T-cell (primary cell): Measurements from ENCODE around the gene CEP20. TPM values are rescaled to one million over a fixed set of nuclear protein-coding genes. Genes with fewer than 3 reads are reported as not detected.

Experiments used
- ATAC-seq, 4 experiments: fragments of 200-7000 bp in 3 of 4; fragments of 150-1000 bp in 1 of 4; cut with Tn5 transposase; replicated peaks in 1 of 4; 1 replicate in 3 of 4; 2 replicates in 1 of 4; pipeline ENCODE4 v1.10.0; 2021; ENCODE audit warnings: moderate library complexity in 3 of 4, mild to moderate bottlenecking in 2 of 4, moderate number of reproducible peaks in 1 of 4
- CTCF ChIA-PET, 2 donors: fragments of 300-600 bp; sonication (Branson Sonifier 250); formaldehyde crosslinking; loops; one replicate each; lab custom pipeline; 2022; ENCODE audit warnings: antibody characterized with exemption in 2 of 2; lab: Charles Lee
- POLR2A ChIA-PET, 2 donors: fragments of 300-600 bp; sonication (Branson Sonifier 250); formaldehyde crosslinking; loops; one replicate each; lab custom pipeline; 2022; ENCODE audit warnings: antibody characterized with exemption in 2 of 2; lab: Charles Lee
- DNase-seq, 35 experiments: peaks; one replicate each; pipeline versions ENCODE4 v3.0.0 to v3.0.0-alpha.2; 2013 to 2023
- H3K27ac ChIP-seq: one replicate; pipeline ENCODE4 v1.5.1; 2013; ENCODE audit warnings: low read length
- H3K27me3 ChIP-seq, 2 experiments: replicated peaks in 1 of 2; 1 replicate in 1 of 2; 2 replicates in 1 of 2; pipeline versions ENCODE4 v1.6.1 to v1.7.0; 2013; ENCODE audit warnings: low read length in 1 of 2, mixed read lengths in 1 of 2; ENCODE audit not compliant: control insufficient read depth in 2 of 2, insufficient read depth in 2 of 2; ENCODE audit errors: extremely low read depth in 1 of 2
- H3K36me3 ChIP-seq, 2 donors: 1 replicate in 1 of 2; 2 replicates in 1 of 2; pipeline versions ENCODE4 v1.6.1 to v1.7.0; 2013; ENCODE audit warnings: low read length in 1 of 2; ENCODE audit not compliant: control insufficient read depth in 2 of 2, insufficient read depth in 1 of 2; ENCODE audit errors: extremely low read depth in 1 of 2
- H3K4me1 ChIP-seq, 2 experiments: 1 replicate in 1 of 2; 2 replicates in 1 of 2; pipeline versions ENCODE4 v1.6.1 to v1.7.0; 2013; ENCODE audit warnings: low read length in 2 of 2, mixed read lengths in 1 of 2; ENCODE audit not compliant: insufficient read depth in 2 of 2, control insufficient read depth in 1 of 2; ENCODE audit errors: extremely low read depth in 1 of 2
- H3K4me3 ChIP-seq, 2 donors: 1 replicate in 1 of 2; 2 replicates in 1 of 2; pipeline versions ENCODE4 v1.5.1 to v1.7.0; 2013; ENCODE audit warnings: mild to moderate bottlenecking in 2 of 2, low read length in 1 of 2, moderate library complexity in 1 of 2; ENCODE audit not compliant: control insufficient read depth in 1 of 2; ENCODE audit errors: extremely low read depth in 1 of 2
- H3K9me3 ChIP-seq: 2 replicates; pipeline ENCODE4 v1.7.0; 2013
- H3K27ac Mint-ChIP-seq, 2 donors: one replicate each; pipeline ENCODE4 v1.8.0; 2020 to 2021; ENCODE audit warnings: mild to moderate bottlenecking in 2 of 2, mixed read lengths in 2 of 2
- H3K27me3 Mint-ChIP-seq, 2 donors: one replicate each; pipeline ENCODE4 v1.8.0; 2021 to 2022; ENCODE audit warnings: mixed read lengths in 2 of 2
- H3K36me3 Mint-ChIP-seq: one replicate; pipeline ENCODE4 v1.8.0; 2021; ENCODE audit warnings: mixed read lengths
- H3K4me1 Mint-ChIP-seq, 3 donors: one replicate each; pipeline ENCODE4 v1.8.0; 2020 to 2022; ENCODE audit warnings: mixed read lengths in 3 of 3, mild to moderate bottlenecking in 1 of 3
- H3K4me3 Mint-ChIP-seq, 3 donors: one replicate each; pipeline ENCODE4 v1.8.0; 2020 to 2022; ENCODE audit warnings: mild to moderate bottlenecking in 3 of 3, mixed read lengths in 3 of 3, moderate library complexity in 3 of 3
- H3K9me3 Mint-ChIP-seq, 3 donors: one replicate each; pipeline ENCODE4 v1.8.0; 2020 to 2022; ENCODE audit warnings: mixed read lengths in 3 of 3
- WGBS: methylation state at CpG from one replicate; pipeline ENCODE4 v1.1.5; 2013; ENCODE audit warnings: missing lambda C conversion rate; ENCODE audit not compliant: insufficient coverage; 5-methylcytosine and 5-hydroxymethylcytosine counted together
- total RNA-seq, 35 experiments: library from RNA in 6 of 35; stranded (reverse) in 6 of 35; fragments of 120-200 nt in 1 of 35; gene quantifications; one replicate each; pipeline versions ENCODE4 v1.2.1 to v1.2.4 and lab custom pipeline; 2013 to 2026

Gene CEP20
- total RNA-seq, 5 donors from 2014 or later (not counting 1 experiment from before 2014, with no cell fraction given), result 17.2 to 25.9 (median 25.2) TPM

DNA sequence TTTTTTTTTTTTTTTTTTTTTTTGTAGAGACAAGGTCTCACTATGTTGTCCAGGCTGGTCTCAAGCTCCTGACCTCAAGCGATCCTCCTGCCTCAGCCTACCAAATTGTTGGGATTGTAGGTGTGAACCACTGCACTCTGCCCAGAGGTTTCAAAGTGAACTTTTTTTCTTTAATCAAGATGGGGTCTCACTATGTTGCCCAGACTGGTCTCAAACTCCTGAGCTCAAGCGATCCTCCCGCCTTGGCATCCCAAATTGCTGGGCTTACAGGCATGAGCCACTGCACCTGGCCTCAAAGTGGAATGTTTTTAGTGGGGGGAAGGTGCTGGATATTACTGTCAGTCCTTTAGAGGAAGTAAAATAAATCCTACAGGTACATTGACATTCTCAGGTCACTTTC is 12.0 kb upstream of the CEP20 start:
- no peaks in the 10 kb centered on the region for H3K36me3 Mint-ChIP-seq
- CTCF ChIA-PET, result interaction anchor here in 1 of 2 donors (1.1 kb wide), 1 partner anchor 12 kb away, joined by 5 read pairs; the partner anchor contains the start of gene CEP20

DNA sequence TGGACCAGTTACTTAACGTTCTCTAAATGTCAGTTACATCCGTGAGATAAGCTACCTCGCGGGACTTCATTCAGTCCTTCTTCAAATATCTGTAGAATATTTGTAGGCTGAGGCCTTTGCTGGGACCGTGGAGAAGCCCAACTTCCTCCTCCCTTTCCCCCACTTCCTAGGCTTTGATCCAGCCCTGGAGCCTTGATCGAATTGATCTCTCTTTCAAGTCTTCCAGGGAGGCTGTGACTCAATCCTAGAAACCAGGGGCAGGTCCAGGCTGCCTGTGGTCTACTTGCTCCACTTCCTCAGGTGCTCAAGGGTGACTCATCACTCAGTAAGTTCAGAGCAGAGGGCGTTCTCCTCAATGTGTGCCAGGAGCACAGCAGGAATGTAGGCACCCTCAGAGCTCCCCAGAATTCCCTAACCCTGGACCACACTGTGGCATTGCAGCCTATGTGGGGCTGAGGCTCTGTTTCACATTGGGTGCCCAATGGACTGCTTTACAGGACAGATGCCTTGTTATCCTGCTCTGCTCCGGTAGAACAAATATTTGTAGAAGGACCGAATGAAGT is 11.2 kb upstream of the CEP20 start:
- ATAC-seq (peak in 1 of 4 experiments; percentile 31), DNase-seq (no peak)
- Mint-ChIP-seq H3K4me3 (no peak overlapping the region), H3K27ac (no peak overlapping the region), H3K27me3 (no peaks in the 10 kb centered on the region), H3K9me3 (no peaks in the 10 kb centered on the region), H3K36me3 (no peaks in the 10 kb centered on the region), H3K4me1 (peaks cover 0 to 2% (median 0%) of the 10 kb centered on the region in 3 donors)
- H3K9me3 ChIP-seq, result no peaks in the 10 kb centered on the region
- H3K27me3 ChIP-seq, result no peaks in the 10 kb centered on the region
- 58% methylated on average over 4 of the region's 9 CpGs for whole genome bisulfite sequencing
- no peaks in the 10 kb centered on the region for H3K4me1 ChIP-seq
- H3K27ac ChIP-seq, result no peak overlapping the region
- CTCF ChIA-PET, result interaction anchor here in 1 of 2 donors (1.1 kb wide), 1 partner anchor 11 kb away, joined by 5 read pairs; the partner anchor contains the start of gene CEP20
- POLR2A ChIA-PET, result no interaction called here
- H3K36me3 ChIP-seq, result no peaks in the 10 kb centered on the region
- no peak overlapping the region for H3K4me3 ChIP-seq

More for the DNA sequence above, 12.0 kb upstream of the CEP20 start:
- Histone ChIP-seq H3K27me3 (no peaks in the 10 kb centered on the region), H3K9me3 (no peaks in the 10 kb centered on the region), H3K4me1 (no peaks in the 10 kb centered on the region), H3K36me3 (no peaks in the 10 kb centered on the region), H3K4me3 (no peak overlapping the region), H3K27ac (no peak overlapping the region)
- Mint-ChIP-seq H3K27me3 (no peaks in the 10 kb centered on the region), H3K9me3 (no peaks in the 10 kb centered on the region), H3K4me3 (no peak overlapping the region), H3K27ac (no peak overlapping the region), H3K4me1 (peaks cover 0 to 2% (median 0%) of the 10 kb centered on the region in 3 donors)
- POLR2A ChIA-PET, result no interaction called here
- ATAC-seq (no peak), DNase-seq (no peak)
- WGBS, result 100% methylated on average over 2 of the region's 3 CpGs

- Histone ChIP-seq H3K36me3 (no peaks in the 10 kb centered on the region), H3K4me1 (no peaks in the 10 kb centered on the region), H3K27ac (no peak overlapping the region), H3K4me3 (no peak overlapping the region), H3K27me3 (no peaks in the 10 kb centered on the region), H3K9me3 (no peaks in the 10 kb centered on the region)
- ATAC-seq (no peak), DNase-seq (no peak)
- ChIA-PET POLR2A (interaction anchor here in 1 of 2 donors (1.2 kb wide), 1 partner anchor 10 kb away, joined by 3 read pairs; the partner anchor contains the start of gene CEP20), CTCF (interaction anchor here in 1 of 2 donors (0.6 kb wide), 1 partner anchor 135 kb away, joined by 4 read pairs; no protein-coding TSS in a partner anchor)
- Mint-ChIP-seq H3K27ac (no peak overlapping the region), H3K4me3 (no peak overlapping the region), H3K4me1 (peaks cover 0 to 2% (median 0%) of the 10 kb centered on the region in 3 donors), H3K27me3 (no peaks in the 10 kb centered on the region), H3K36me3 (no peaks in the 10 kb centered on the region), H3K9me3 (no peaks in the 10 kb centered on the region)
- WGBS, result no CpG with 5 or more reads among the region's 6 CpGs
These were observed 10.3 kb upstream of the CEP20 start for GRCh38 chr16:15898654-15899053.

- H3K9me3 ChIP-seq, result no peaks in the 10 kb centered on the region
- no peaks in the 10 kb centered on the region for H3K9me3 Mint-ChIP-seq
- H3K27ac Mint-ChIP-seq, result no peak overlapping the region
- ATAC-seq (no peak), DNase-seq (no peak)
- H3K27me3 ChIP-seq, result no peaks in the 10 kb centered on the region
- CTCF ChIA-PET, result no interaction called here
- no peaks in the 10 kb centered on the region for H3K36me3 ChIP-seq
- peaks cover 0 to 2% (median 0%) of the 10 kb centered on the region in 3 donors for H3K4me1 Mint-ChIP-seq
- no peak overlapping the region for H3K27ac ChIP-seq
- POLR2A ChIA-PET, result no interaction called here
- no peaks in the 10 kb centered on the region for H3K27me3 Mint-ChIP-seq
- 0% methylated on average over 3 of the region's 5 CpGs for WGBS
- H3K4me3 Mint-ChIP-seq, result no peak overlapping the region
- H3K4me3 ChIP-seq, result no peak overlapping the region
- H3K36me3 Mint-ChIP-seq, result no peaks in the 10 kb centered on the region
- H3K4me1 ChIP-seq, result no peaks in the 10 kb centered on the region
These were observed 9.4 kb upstream of the CEP20 start for GRCh38 chr16:15897834-15898254.

DNA sequence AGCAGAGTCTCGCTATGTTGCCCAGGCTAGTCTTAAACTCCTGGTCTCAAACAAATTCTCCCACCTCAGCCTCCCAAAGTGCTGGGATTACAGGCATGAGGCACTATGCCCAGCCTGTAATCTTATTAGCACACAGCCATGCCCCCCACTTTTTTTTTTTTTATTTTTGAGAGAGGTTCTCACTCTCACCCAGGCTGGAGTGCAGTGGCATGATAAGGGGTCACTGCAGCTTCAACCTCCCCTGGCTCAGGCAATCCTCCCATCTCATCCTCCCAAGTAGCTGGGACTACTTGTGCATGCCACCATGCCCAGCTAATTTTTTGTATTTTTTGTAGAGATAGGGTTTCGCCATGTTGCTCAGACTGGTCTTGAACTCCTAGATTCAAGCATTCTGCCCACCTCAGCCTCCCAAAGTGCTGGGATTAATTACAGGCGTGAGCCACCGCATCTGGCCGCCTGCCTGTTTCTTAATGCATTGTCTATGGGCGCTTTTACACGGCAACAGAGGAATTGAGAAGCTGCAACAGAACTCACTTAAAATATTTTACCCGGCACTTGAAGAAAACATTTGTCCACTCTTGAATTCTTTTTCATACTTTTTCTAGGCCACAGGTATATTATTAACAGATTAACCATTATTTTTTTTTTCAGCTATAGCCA is 8.8 kb upstream of the CEP20 start:
- WGBS, result 93% methylated on average over 7 of the region's 8 CpGs
- ChIA-PET POLR2A (no interaction called here), CTCF (no interaction called here)
- Histone ChIP-seq H3K27me3 (no peaks in the 10 kb centered on the region), H3K36me3 (no peaks in the 10 kb centered on the region), H3K27ac (no peak overlapping the region), H3K9me3 (no peaks in the 10 kb centered on the region), H3K4me3 (no peak overlapping the region), H3K4me1 (no peaks in the 10 kb centered on the region)
- no peak overlapping the region for H3K27ac Mint-ChIP-seq
- H3K9me3 Mint-ChIP-seq, result no peaks in the 10 kb centered on the region
- peaks cover 0 to 2% (median 0%) of the 10 kb centered on the region in 3 donors for H3K4me1 Mint-ChIP-seq
- no peak for ATAC-seq
- no peaks in the 10 kb centered on the region for H3K36me3 Mint-ChIP-seq
- no peak for DNase-seq
- H3K4me3 Mint-ChIP-seq, result no peak overlapping the region
- no peaks in the 10 kb centered on the region for H3K27me3 Mint-ChIP-seq

- Histone ChIP-seq H3K36me3 (no peaks in the 10 kb centered on the region), H3K27ac (no peak overlapping the region), H3K27me3 (no peaks in the 10 kb centered on the region), H3K4me3 (no peak overlapping the region), H3K4me1 (no peaks in the 10 kb centered on the region), H3K9me3 (no peaks in the 10 kb centered on the region)
- no peaks in the 10 kb centered on the region for H3K27me3 Mint-ChIP-seq
- ATAC-seq (no peak), DNase-seq (no peak)
- H3K36me3 Mint-ChIP-seq, result no peaks in the 10 kb centered on the region
- CTCF ChIA-PET, result interaction anchor here in 1 of 2 donors (0.6 kb wide), 1 partner anchor 377 kb away, joined by 6 read pairs; no protein-coding TSS in a partner anchor
- H3K9me3 Mint-ChIP-seq, result no peaks in the 10 kb centered on the region
- H3K4me3 Mint-ChIP-seq, result no peak overlapping the region
- POLR2A ChIA-PET, result no interaction called here
- WGBS, result 92% methylated on average over 5 of the region's 7 CpGs
- H3K4me1 Mint-ChIP-seq, result peaks cover 0 to 1% (median 0%) of the 10 kb centered on the region in 3 donors
- no peak overlapping the region for H3K27ac Mint-ChIP-seq
These were observed 6.4 kb upstream of the CEP20 start for GRCh38 chr16:15894571-15895374.
